ENCODE data around the gene ATP11C. TPM values are rescaled to one million over a fixed set of nuclear protein-coding genes. Genes with fewer than 3 reads are reported as not detected.

Gene ATP11C
- total and polyA plus RNA-seq, 2 of the 4 experiments (the other 2 are of a cell fraction) = 19.3 to 40.0 TPM

GRCh38 chrX:139881572-139881971, 51.3 kb downstream of the ATP11C start:
- peak; percentile 33 for ATAC-seq (ENCODE audit: low read depth)
- H3K36me3 ChIP-seq (ENCODE audit: control insufficient read depth, insufficient read depth, low read length) = no peaks in the 10 kb centered on the region
- dilution Hi-C loops (cut with HindIII; ENCODE audit: low sequenced_read_pairs, unreplicated experiment) (no loop called here), intact Hi-C loops (cut with micrococcal nuclease) (loop anchor here (2.0 to 5.0 kb wide), 2 partner anchors 46 to 49 kb away; no protein-coding TSS in a partner anchor), in situ Hi-C loops (cut with MboI; ENCODE audit: low sequenced_read_pairs) (no loop called here)
- H3K9me3 ChIP-seq (ENCODE audit: control insufficient read depth, insufficient read depth, low read length) = no peaks in the 10 kb centered on the region
- DNase-seq = peak; percentile 46
- BruUV-seq (replicated peaks) = no TSS peak
- H3K4me3 ChIP-seq (ENCODE audit: insufficient read depth, low read depth, low read length) = no peak overlapping the region
- H2BK15ac ChIP-seq (ENCODE audit: low read depth, low read length) = no peak overlapping the region
- no peak overlapping the region; the same call in 1 of the 2 replicates for H3K27ac ChIP-seq (ENCODE audit: insufficient read depth, low read length)
- peak overlapping the region; percentile 73 for H2BK5ac ChIP-seq (ENCODE audit: low read depth, low read length, poor library complexity, severe bottlenecking)
- peaks cover 9% of the 10 kb centered on the region for H3K9me1 ChIP-seq (ENCODE audit: insufficient read depth, low read length)
- no peak overlapping the region for H4K91ac ChIP-seq (ENCODE audit: insufficient read depth, low read depth, low read length)
- no peak overlapping the region for H2AK9ac ChIP-seq (replicated peaks; ENCODE audit: low read depth, low read length, poor library complexity)
- H3K27me3 ChIP-seq (ENCODE audit: control insufficient read depth, insufficient read depth, low read length) = no peaks in the 10 kb centered on the region
- no peak overlapping the region for H3K14ac ChIP-seq (replicated peaks; ENCODE audit: low read depth, low read length)
- H3K23ac ChIP-seq (ENCODE audit: low read depth, low read length) = no peak overlapping the region
- TF ChIP-seq CEBPB (IDR thresholded peaks at IDR 0.05; ENCODE audit: low read depth, low read length) (0 out of 2 replicates have a peak, but pooled peaks have one; percentile 4), RAD21 (IDR thresholded peaks at IDR 0.05; ENCODE audit: low read length) (no peak), CHD1 (IDR thresholded peaks at IDR 0.05; ENCODE audit: low read depth, low read length) (no peak)
- no peak overlapping the region for H2BK120ac ChIP-seq (ENCODE audit: low read depth, low read length)
- H2BK20ac ChIP-seq (ENCODE audit: low read depth, low read length) = no peak overlapping the region
- H3K18ac ChIP-seq (ENCODE audit: low read depth, low read length) = peak overlapping the region; percentile 78; the same call in 1 of the 2 replicates
- H3K9ac ChIP-seq (ENCODE audit: low read depth, low read length) = no peak overlapping the region
- CTCF ChIA-PET = no interaction called here
- H3K4me1 ChIP-seq (ENCODE audit: control insufficient read depth, insufficient read depth, low read length) = peaks cover 16% of the 10 kb centered on the region
- H4K20me1 ChIP-seq (ENCODE audit: insufficient read depth, low read length) = no peaks in the 10 kb centered on the region
- H3K4ac ChIP-seq (ENCODE audit: low read depth, low read length) = no peak overlapping the region
- peak overlapping the region; percentile 56; the same call in 1 of the 2 replicates for H3K4me2 ChIP-seq (ENCODE audit: low read depth, low read length)
- WGBS, 2 experiments (ENCODE audit: extremely low coverage in 2 of 2, insufficient read length in 1 of 2) = no CpG with 5 or more reads among the region's 1 CpG
- H2AFZ ChIP-seq (replicated peaks; ENCODE audit: low read length, poor library complexity) = no peak overlapping the region
- peak overlapping the region in 1 of 2 experiments; percentile 3; a peak in 2 of 4 replicates for H4K8ac ChIP-seq (ENCODE audit: low read depth in 2 of 2, low read length in 2 of 2)
- no peak overlapping the region for H2AK5ac ChIP-seq (ENCODE audit: low read depth, low read length)
- H4K5ac ChIP-seq (ENCODE audit: low read depth, low read length) = no peak overlapping the region
- no peak overlapping the region for H3K56ac ChIP-seq (ENCODE audit: extremely low read depth, insufficient read depth, low read length)
- POLR2A ChIA-PET (ENCODE audit: unreplicated experiment) = interaction anchor here (0.6 kb wide), 1 partner anchor 12 kb away, joined by 7 read pairs; no protein-coding TSS in a partner anchor
- peaks cover 6 to 40% of the 10 kb centered on the region in 2 experiments for H3K79me1 ChIP-seq (ENCODE audit: low read depth in 1 of 2, low read length in 2 of 2)
